Mesendoderm (in vitro differentiated cells): ENCODE results near the gene EPM2A.

ENCODE experiments used
- DNase-seq: peaks from one replicate; pipeline ENCODE4 v3.0.0; 2013
- H2AK5ac ChIP-seq: 2 replicates; pipeline ENCODE4 v1.6.1; 2013; ENCODE audit warnings: low read length, inconsistent platforms
- H2BK120ac ChIP-seq: 2 replicates; pipeline ENCODE4 v1.6.1; 2013; ENCODE audit warnings: low read depth, mild to moderate bottlenecking, low read length, moderate library complexity, mixed read lengths
- H2BK15ac ChIP-seq: replicated peaks from 2 replicates; pipeline ENCODE4 v1.6.1; 2013; ENCODE audit warnings: low read depth, mild to moderate bottlenecking, moderate library complexity
- H2BK5ac ChIP-seq: 2 replicates; pipeline ENCODE4 v1.6.1; 2013; ENCODE audit warnings: low read length, inconsistent platforms
- H3K18ac ChIP-seq: 2 replicates; pipeline ENCODE4 v1.6.1; 2013; ENCODE audit warnings: mild to moderate bottlenecking, low read length, mixed read lengths
- H3K23ac ChIP-seq: one replicate; pipeline ENCODE4 v1.6.1; 2013; ENCODE audit warnings: low read length
- H3K27ac ChIP-seq: 2 replicates; pipeline ENCODE4 v1.5.1; 2013; ENCODE audit warnings: low read depth, mild to moderate bottlenecking, inconsistent platforms, low read length, moderate library complexity
- H3K27me3 ChIP-seq: 2 replicates; pipeline ENCODE4 v1.6.1; 2013; ENCODE audit warnings: low read length, control low read depth, mild to moderate bottlenecking, inconsistent platforms; ENCODE audit not compliant: insufficient read depth, poor library complexity
- H3K36me3 ChIP-seq: 2 replicates; pipeline ENCODE4 v1.6.1; 2013; ENCODE audit warnings: low read length, inconsistent platforms; ENCODE audit not compliant: control insufficient read depth, insufficient read depth
- H3K4ac ChIP-seq: one replicate; pipeline ENCODE4 v1.6.1; 2013; ENCODE audit warnings: low read depth, mild to moderate bottlenecking, low read length, moderate library complexity
- H3K4me1 ChIP-seq: 2 replicates; pipeline ENCODE4 v1.6.1; 2013; ENCODE audit warnings: low read depth, low read length, inconsistent platforms; ENCODE audit not compliant: control insufficient read depth
- H3K4me2 ChIP-seq: 2 replicates; pipeline ENCODE4 v1.6.1; 2013; ENCODE audit warnings: low read length
- H3K4me3 ChIP-seq: 2 replicates; pipeline ENCODE4 v1.5.1; 2013; ENCODE audit warnings: mild to moderate bottlenecking, low read length
- H3K56ac ChIP-seq: one replicate; pipeline ENCODE4 v1.6.1; 2013; ENCODE audit warnings: low read length
- H3K79me1 ChIP-seq: 2 replicates; pipeline ENCODE4 v1.6.1; 2013; ENCODE audit warnings: low read length, inconsistent platforms
- H3K79me2 ChIP-seq: 2 replicates; pipeline ENCODE4 v1.6.1; 2013; ENCODE audit warnings: mild to moderate bottlenecking, low read length; ENCODE audit not compliant: control insufficient read depth, insufficient read depth
- H3K9ac ChIP-seq: 2 replicates; pipeline ENCODE4 v1.6.1; 2013; ENCODE audit warnings: low read length, inconsistent platforms
- H4K5ac ChIP-seq: one replicate; pipeline ENCODE4 v1.6.1; 2013; ENCODE audit warnings: low read length
- H4K8ac ChIP-seq: one replicate; pipeline ENCODE4 v1.6.1; 2013; ENCODE audit warnings: low read depth, mild to moderate bottlenecking, control low read depth, low read length, moderate library complexity
- WGBS: extraction: QIAGEN DNeasy Blood & Tissue Kit; methylation state at CpG from one replicate; pipeline ENCODE4 v1.1.7; 2013; ENCODE audit warnings: low lambda C conversion rate, missing lambda C conversion rate; ENCODE audit not compliant: insufficient coverage; ENCODE audit errors: extremely low coverage; 5-methylcytosine and 5-hydroxymethylcytosine counted together

The EPM2A gene

GRCh38 chr6:145651988-145652387, 83.3 kb downstream of the EPM2A start:
- WGBS, result no CpG with 5 or more reads among the region's 2 CpGs
- H3K27ac ChIP-seq, result no peak overlapping the region
- H3K4me2 ChIP-seq, result no peak overlapping the region
- no peak overlapping the region for H3K18ac ChIP-seq
- H3K4me1 ChIP-seq, result no peaks in the 10 kb centered on the region
- no peak overlapping the region for H2BK120ac ChIP-seq
- no peak overlapping the region for H2BK15ac ChIP-seq
- H3K9ac ChIP-seq, result no peak overlapping the region
- H3K56ac ChIP-seq, result no peak overlapping the region
- H2AK5ac ChIP-seq, result no peak overlapping the region
- no peaks in the 10 kb centered on the region for H3K79me1 ChIP-seq
- H4K5ac ChIP-seq, result no peak overlapping the region
- H3K36me3 ChIP-seq, result no peaks in the 10 kb centered on the region
- no peak overlapping the region for H3K4me3 ChIP-seq
- H4K8ac ChIP-seq, result no peak overlapping the region
- H2BK5ac ChIP-seq, result no peak overlapping the region
- DNase-seq, result no peak
- no peaks in the 10 kb centered on the region for H3K79me2 ChIP-seq
- H3K4ac ChIP-seq, result no peak overlapping the region
- no peak overlapping the region for H3K23ac ChIP-seq
- no peaks in the 10 kb centered on the region for H3K27me3 ChIP-seq

- Histone ChIP-seq H4K8ac (no peak overlapping the region), H3K79me1 (no peaks in the 10 kb centered on the region), H3K4me3 (no peak overlapping the region), H2BK15ac (no peak overlapping the region), H3K23ac (no peak overlapping the region), H3K79me2 (no peaks in the 10 kb centered on the region), H3K27me3 (no peaks in the 10 kb centered on the region), H3K4me2 (no peak overlapping the region), H4K5ac (no peak overlapping the region), H3K27ac (no peak overlapping the region), H2BK120ac (no peak overlapping the region), H2AK5ac (no peak overlapping the region), H3K18ac (no peak overlapping the region), H3K56ac (no peak overlapping the region), H3K36me3 (no peaks in the 10 kb centered on the region), H2BK5ac (no peak overlapping the region), H3K4ac (no peak overlapping the region), H3K4me1 (no peaks in the 10 kb centered on the region), H3K9ac (no peak overlapping the region)
- DNase-seq, result no peak
- WGBS, result no CpG with 5 or more reads among the region's 4 CpGs
These were observed 87.2 kb downstream of the EPM2A start for GRCh38 chr6:145648149-145648548.

- Histone ChIP-seq H2BK120ac (no peak overlapping the region), H3K56ac (no peak overlapping the region), H2AK5ac (no peak overlapping the region), H3K79me1 (no peaks in the 10 kb centered on the region), H3K4me2 (no peak overlapping the region), H3K36me3 (no peaks in the 10 kb centered on the region), H3K27me3 (no peaks in the 10 kb centered on the region), H2BK5ac (no peak overlapping the region), H3K4ac (no peak overlapping the region), H3K27ac (no peak overlapping the region), H4K8ac (no peak overlapping the region), H3K9ac (no peak overlapping the region), H3K18ac (no peak overlapping the region), H3K4me3 (no peak overlapping the region), H2BK15ac (no peak overlapping the region), H3K23ac (no peak overlapping the region), H3K4me1 (no peaks in the 10 kb centered on the region), H3K79me2 (no peaks in the 10 kb centered on the region), H4K5ac (no peak overlapping the region)
- no CpG with 5 or more reads among the region's 1 CpG for WGBS
- DNase-seq, result no peak
These were observed 87.7 kb downstream of the EPM2A start for GRCh38 chr6:145647602-145648001.

GRCh38 chr6:145643760-145644159, 91.6 kb downstream of the EPM2A start:
- Histone ChIP-seq H3K4me3 (no peak overlapping the region), H3K27ac (no peak overlapping the region), H2BK15ac (no peak overlapping the region), H2BK5ac (no peak overlapping the region), H3K23ac (no peak overlapping the region), H3K27me3 (no peaks in the 10 kb centered on the region), H2BK120ac (no peak overlapping the region), H4K8ac (no peak overlapping the region), H3K18ac (no peak overlapping the region), H3K9ac (no peak overlapping the region), H3K79me2 (no peaks in the 10 kb centered on the region), H3K4me2 (no peak overlapping the region), H3K4me1 (no peaks in the 10 kb centered on the region), H3K36me3 (no peaks in the 10 kb centered on the region), H4K5ac (no peak overlapping the region), H3K4ac (no peak overlapping the region), H2AK5ac (no peak overlapping the region), H3K79me1 (no peaks in the 10 kb centered on the region), H3K56ac (no peak overlapping the region)
- DNase-seq, result no peak
- no CpG with 5 or more reads among the region's 3 CpGs for WGBS

- Histone ChIP-seq H2BK5ac (no peak overlapping the region), H3K18ac (no peak overlapping the region), H3K79me2 (no peaks in the 10 kb centered on the region), H3K56ac (peak overlapping the region; percentile 65), H2BK15ac (no peak overlapping the region), H3K4me2 (no peak overlapping the region), H3K36me3 (no peaks in the 10 kb centered on the region), H4K5ac (no peak overlapping the region), H3K4ac (no peak overlapping the region), H4K8ac (no peak overlapping the region), H2BK120ac (no peak overlapping the region), H3K9ac (peak overlapping the region; percentile 18), H3K27me3 (no peaks in the 10 kb centered on the region), H3K4me3 (no peak overlapping the region), H3K4me1 (no peaks in the 10 kb centered on the region), H3K23ac (no peak overlapping the region), H2AK5ac (no peak overlapping the region), H3K27ac (no peak overlapping the region), H3K79me1 (no peaks in the 10 kb centered on the region)
- no CpG with 5 or more reads among the region's 11 CpGs for WGBS
- DNase-seq, result peak; percentile 88
These were observed 101.2 kb downstream of the EPM2A start for GRCh38 chr6:145633981-145634627.

GRCh38 chr6:145632971-145633370, 102.3 kb downstream of the EPM2A start:
- Histone ChIP-seq H4K5ac (no peak overlapping the region), H3K18ac (no peak overlapping the region), H2AK5ac (no peak overlapping the region), H3K4me3 (no peak overlapping the region), H3K4ac (no peak overlapping the region), H3K27me3 (no peaks in the 10 kb centered on the region), H3K79me2 (no peaks in the 10 kb centered on the region), H2BK5ac (no peak overlapping the region), H3K4me1 (no peaks in the 10 kb centered on the region), H3K36me3 (no peaks in the 10 kb centered on the region), H3K27ac (no peak overlapping the region), H3K56ac (no peak overlapping the region), H3K9ac (no peak overlapping the region), H2BK15ac (no peak overlapping the region), H2BK120ac (no peak overlapping the region), H4K8ac (no peak overlapping the region), H3K4me2 (no peak overlapping the region), H3K23ac (no peak overlapping the region), H3K79me1 (no peaks in the 10 kb centered on the region)
- DNase-seq, result no peak
- WGBS, result no CpG with 5 or more reads among the region's 6 CpGs
